ENCODE data around the gene DOP1A. TPM values are rescaled to one million over a fixed set of nuclear protein-coding genes. Genes with fewer than 3 reads are reported as not detected.

The DOP1A gene
- polyA plus RNA-seq, 3 donors = 2.1 to 8.9 (median 2.5) TPM

DNA sequence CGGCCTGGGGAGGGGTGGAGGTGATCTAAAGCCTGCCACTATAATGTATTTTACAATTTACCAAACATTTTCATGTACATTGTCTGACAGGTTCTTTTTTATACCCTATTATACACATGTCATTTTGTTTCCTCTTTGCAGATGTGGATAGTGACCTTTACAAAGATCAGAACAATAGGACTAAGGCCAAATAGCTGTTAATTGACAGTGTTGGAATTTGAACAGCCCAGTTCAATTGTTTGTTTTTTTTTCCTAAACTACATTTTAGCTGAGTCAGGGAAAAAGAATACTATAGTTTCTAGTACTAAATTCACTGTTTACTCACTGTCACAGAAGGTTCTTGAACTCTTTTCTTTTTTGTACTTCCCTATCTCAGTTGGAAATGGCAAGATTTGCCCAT lies 85.4 kb downstream of the DOP1A start:
- Mint-ChIP-seq H3K9me3 (no peaks in the 10 kb centered on the region), H3K36me3 (peaks cover 63 to 85% of the 10 kb centered on the region in 2 donors), H3K27me3 (ENCODE audit: low read depth in 3 of 3) (peaks cover 0 to under 1% (median 0%) of the 10 kb centered on the region in 3 donors), H3K27ac (no peak overlapping the region), H3K4me3 (no peak overlapping the region), H3K4me1 (no peaks in the 10 kb centered on the region)
- no peak overlapping the region for H3K4me3 ChIP-seq (replicated peaks in 1 of 3; ENCODE audit: low read depth in 2 of 3, low read length in 3 of 3)
- H3K27ac ChIP-seq (ENCODE audit: low read depth in 1 of 2, low read length in 2 of 2) = no peak overlapping the region
- H3K27me3 ChIP-seq (ENCODE audit: control insufficient read depth in 2 of 2, insufficient read depth in 2 of 2, low read length in 2 of 2) = no peaks in the 10 kb centered on the region
- H3K4me1 ChIP-seq (ENCODE audit: control insufficient read depth in 1 of 2, insufficient read depth in 2 of 2, low read length in 2 of 2) = no peaks in the 10 kb centered on the region
- H4K20me1 ChIP-seq (ENCODE audit: insufficient read depth, low read length) = no peaks in the 10 kb centered on the region
- TF ChIP-seq, protein P1, sequence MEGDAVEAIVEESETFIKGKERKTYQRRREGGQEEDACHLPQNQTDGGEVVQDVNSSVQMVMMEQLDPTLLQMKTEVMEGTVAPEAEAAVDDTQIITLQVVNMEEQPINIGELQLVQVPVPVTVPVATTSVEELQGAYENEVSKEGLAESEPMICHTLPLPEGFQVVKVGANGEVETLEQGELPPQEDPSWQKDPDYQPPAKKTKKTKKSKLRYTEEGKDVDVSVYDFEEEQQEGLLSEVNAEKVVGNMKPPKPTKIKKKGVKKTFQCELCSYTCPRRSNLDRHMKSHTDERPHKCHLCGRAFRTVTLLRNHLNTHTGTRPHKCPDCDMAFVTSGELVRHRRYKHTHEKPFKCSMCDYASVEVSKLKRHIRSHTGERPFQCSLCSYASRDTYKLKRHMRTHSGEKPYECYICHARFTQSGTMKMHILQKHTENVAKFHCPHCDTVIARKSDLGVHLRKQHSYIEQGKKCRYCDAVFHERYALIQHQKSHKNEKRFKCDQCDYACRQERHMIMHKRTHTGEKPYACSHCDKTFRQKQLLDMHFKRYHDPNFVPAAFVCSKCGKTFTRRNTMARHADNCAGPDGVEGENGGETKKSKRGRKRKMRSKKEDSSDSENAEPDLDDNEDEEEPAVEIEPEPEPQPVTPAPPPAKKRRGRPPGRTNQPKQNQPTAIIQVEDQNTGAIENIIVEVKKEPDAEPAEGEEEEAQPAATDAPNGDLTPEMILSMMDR (IDR thresholded peaks at IDR 0.05) = no peak
- H3K79me2 ChIP-seq (ENCODE audit: insufficient read depth, low read length) = no peaks in the 10 kb centered on the region
- H3K4me2 ChIP-seq (replicated peaks; ENCODE audit: extremely low read depth, low read length, poor library complexity, severe bottlenecking) = no peak overlapping the region
- no CpG with 5 or more reads among the region's 1 CpG for WGBS (ENCODE audit: insufficient coverage)
- H2AFZ ChIP-seq (ENCODE audit: insufficient read depth, low read depth, low read length, poor library complexity, severe bottlenecking) = no peak overlapping the region
- H3K36me3 ChIP-seq (replicated peaks in 1 of 2; ENCODE audit: control insufficient read depth in 1 of 2, insufficient read depth in 2 of 2, low read length in 2 of 2) = peaks cover 64 to 98% of the 10 kb centered on the region in 2 donors
- no peaks in the 10 kb centered on the region for H3K9me3 ChIP-seq (replicated peaks in 1 of 2; ENCODE audit: control insufficient read depth in 1 of 2, insufficient read depth in 1 of 2, low read length in 2 of 2)
- no peak overlapping the region for H3K9ac ChIP-seq (ENCODE audit: insufficient read depth, low read length, poor library complexity, severe bottlenecking)
- DNase-seq = no peak
- intact Hi-C loops (cut with micrococcal nuclease) = no loop called here

DNA sequence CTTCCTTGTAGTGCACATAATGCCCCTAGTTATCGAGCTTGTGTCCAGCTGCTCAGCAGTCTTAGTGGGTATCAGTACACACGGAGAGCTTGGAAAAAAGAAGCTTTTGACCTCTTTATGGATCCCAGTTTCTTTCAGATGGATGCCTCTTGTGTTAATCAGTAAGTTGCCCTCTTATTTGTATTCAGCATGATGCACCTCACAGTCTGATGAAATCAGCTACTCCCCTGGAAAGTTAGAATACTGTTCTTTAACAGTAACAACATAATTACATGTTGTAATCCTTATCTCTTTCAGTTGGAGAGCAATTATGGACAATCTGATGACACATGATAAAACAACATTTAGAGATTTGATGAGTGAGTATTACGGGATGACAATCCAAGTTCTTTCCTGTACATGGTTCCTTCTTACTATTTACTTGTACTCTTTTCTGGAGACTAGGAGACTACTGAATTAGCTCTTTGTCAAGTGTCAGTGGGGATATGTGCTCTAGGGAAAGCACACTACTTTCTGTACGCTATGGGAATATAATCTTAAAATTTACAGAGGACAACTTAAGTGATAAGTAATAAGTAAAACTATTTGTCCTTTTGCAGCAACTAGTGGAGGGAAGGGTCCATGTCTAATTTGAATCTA lies 86.5 kb downstream of the DOP1A start:
- H3K9me3 Mint-ChIP-seq = no peaks in the 10 kb centered on the region
- H3K27ac Mint-ChIP-seq = no peak overlapping the region
- H3K4me1 Mint-ChIP-seq = no peaks in the 10 kb centered on the region
- Histone ChIP-seq H3K79me2 (ENCODE audit: insufficient read depth, low read length) (no peaks in the 10 kb centered on the region), H4K20me1 (ENCODE audit: insufficient read depth, low read length) (no peaks in the 10 kb centered on the region), H3K27ac (ENCODE audit: low read depth in 1 of 2, low read length in 2 of 2) (no peak overlapping the region), H3K4me1 (ENCODE audit: control insufficient read depth in 1 of 2, insufficient read depth in 2 of 2, low read length in 2 of 2) (no peaks in the 10 kb centered on the region), H3K9me3 (replicated peaks in 1 of 2; ENCODE audit: control insufficient read depth in 1 of 2, insufficient read depth in 1 of 2, low read length in 2 of 2) (no peaks in the 10 kb centered on the region), H3K36me3 (replicated peaks in 1 of 2; ENCODE audit: control insufficient read depth in 1 of 2, insufficient read depth in 2 of 2, low read length in 2 of 2) (peaks cover 69 to 98% of the 10 kb centered on the region in 2 donors), H3K4me3 (replicated peaks in 1 of 3; ENCODE audit: low read depth in 2 of 3, low read length in 3 of 3) (no peak overlapping the region), H3K4me2 (replicated peaks; ENCODE audit: extremely low read depth, low read length, poor library complexity, severe bottlenecking) (no peak overlapping the region), H2AFZ (ENCODE audit: insufficient read depth, low read depth, low read length, poor library complexity, severe bottlenecking) (no peak overlapping the region), H3K27me3 (ENCODE audit: control insufficient read depth in 2 of 2, insufficient read depth in 2 of 2, low read length in 2 of 2) (no peaks in the 10 kb centered on the region), H3K9ac (ENCODE audit: insufficient read depth, low read length, poor library complexity, severe bottlenecking) (no peak overlapping the region)
- 100% methylated on average over 2 of the region's 4 CpGs for WGBS (ENCODE audit: insufficient coverage)
- no peak overlapping the region for H3K4me3 Mint-ChIP-seq
- peaks cover 0 to 3% (median 0%) of the 10 kb centered on the region in 3 donors for H3K27me3 Mint-ChIP-seq (ENCODE audit: low read depth in 3 of 3)
- no peak for DNase-seq
- TF ChIP-seq, protein P1 (IDR thresholded peaks at IDR 0.05) = no peak
- intact Hi-C loops (cut with micrococcal nuclease) = no loop called here
- peaks cover 62 to 81% of the 10 kb centered on the region in 2 donors for H3K36me3 Mint-ChIP-seq
